Posterior cingulate gyrus (tissue), 11 donors: Measurements from ENCODE around the gene ZNF74.
A peak's percentile ranks its signal among the peaks of the same experiment; 100 is the strongest.
"Not testable (repeated sequence)": the region's sequence is repeated elsewhere in the genome, so short reads cannot be mapped to it uniquely, and the experiment has no call there.

Experiments used
- DNase-seq, 10 donors: peaks; one replicate each; pipeline versions ENCODE4 v3.0.0 to v3.0.0-alpha.2; 2020 to 2021; ENCODE audit warnings: mixed read lengths in 3 of 10
- intact Hi-C: fragments of 100-400 bp; cut with DNase I; formaldehyde crosslinking; loops from one replicate; pipeline ENCODE4 v1.15.1; 2023

The ZNF74 gene

GRCh38 chr22:20374130-20374529 is 19.8 kb upstream of the ZNF74 start:
- not testable (repeated sequence) for DNase-seq

DNA sequence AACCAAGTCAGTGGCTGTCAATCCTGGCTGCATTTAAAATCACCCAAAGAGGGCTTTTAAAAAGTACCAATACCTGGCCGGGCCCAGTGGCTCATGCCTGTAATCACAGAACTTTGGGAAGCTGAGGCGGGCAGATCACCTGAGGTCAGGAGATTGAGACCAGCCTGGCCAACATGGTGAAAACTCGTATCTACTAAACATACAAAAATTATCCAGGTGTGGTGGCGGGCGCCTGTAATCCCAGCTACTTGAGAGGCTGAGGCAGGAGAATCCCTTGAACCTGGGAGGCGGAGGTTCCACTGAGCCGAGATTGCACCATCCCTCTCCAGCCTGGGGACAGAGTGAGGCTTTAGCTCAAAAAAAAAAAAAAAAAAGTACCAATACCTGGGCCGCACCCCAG is 17.7 kb upstream of the ZNF74 start:
- intact Hi-C loops: not testable (repeated sequence)

More at GRCh38 chr22:20374130-20374529, 19.8 kb upstream of the ZNF74 start:
- intact Hi-C loops: not testable (repeated sequence)

DNA sequence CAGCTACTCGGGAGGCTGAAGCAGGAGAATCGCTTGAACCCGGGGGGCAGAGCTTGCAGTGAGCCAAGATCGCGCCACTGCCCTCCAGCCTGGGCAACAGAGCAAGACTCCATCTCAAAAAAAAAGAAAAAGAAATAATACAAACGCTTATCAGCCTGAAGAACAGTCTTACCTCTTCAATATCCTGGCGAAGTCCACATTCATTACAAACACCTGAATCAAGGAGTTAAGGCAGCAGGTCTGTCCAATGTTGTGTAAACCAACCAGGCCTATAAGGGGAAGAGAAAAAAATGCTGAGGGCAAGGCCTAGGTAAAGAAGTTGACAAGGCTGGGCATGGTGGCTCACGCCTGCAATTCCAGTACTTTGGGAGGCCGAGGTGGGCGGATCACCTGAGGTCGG is 17.0 kb upstream of the ZNF74 start:
- intact Hi-C loops, DNase-seq: not testable (repeated sequence)

More for the DNA sequence above, 17.7 kb upstream of the ZNF74 start:
- DNase-seq: not testable (repeated sequence)

- no peak for DNase-seq
Measured at GRCh38 chr22:20378110-20378509, 15.8 kb upstream of the ZNF74 start.

GRCh38 chr22:20378684-20379083 is 15.3 kb upstream of the ZNF74 start:
- DNase-seq, intact Hi-C loops: not testable (repeated sequence)

More at GRCh38 chr22:20378110-20378509, 15.8 kb upstream of the ZNF74 start:
- intact Hi-C loops: no loop called here

- DNase-seq: no peak
- intact Hi-C loops: no loop called here
Measured at GRCh38 chr22:20380486-20380885, 13.5 kb upstream of the ZNF74 start.

- no peak for DNase-seq
- intact Hi-C loops: no loop called here
Measured at GRCh38 chr22:20383538-20383937, 10.4 kb upstream of the ZNF74 start.

- no peak for DNase-seq
- intact Hi-C loops: no loop called here
Measured at GRCh38 chr22:20384171-20384570, 9.8 kb upstream of the ZNF74 start.

DNA sequence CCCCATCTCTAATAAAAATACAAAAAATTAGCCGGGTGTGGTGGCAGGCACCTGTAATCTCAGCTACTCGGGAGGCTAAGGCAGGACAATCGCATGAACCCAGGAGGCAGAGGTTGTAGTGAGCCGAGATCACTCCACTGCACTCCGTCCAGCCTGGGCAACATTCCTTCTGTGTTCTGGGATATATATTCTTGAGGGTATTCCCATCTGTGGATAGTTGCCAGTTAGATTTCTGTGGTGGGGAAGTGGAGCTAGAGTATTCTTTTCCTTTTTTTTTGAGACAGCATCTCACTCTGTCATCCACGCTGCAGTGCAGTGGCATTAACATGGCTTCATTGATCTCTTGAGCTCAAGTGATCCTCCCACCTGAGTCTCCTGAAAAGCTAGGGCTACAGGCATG is 9.1 kb upstream of the ZNF74 start:
- no peak for DNase-seq
- intact Hi-C loops: no loop called here

GRCh38 chr22:20386336-20386735 is 7.6 kb upstream of the ZNF74 start:
- DNase-seq: no peak
- intact Hi-C loops: no loop called here

GRCh38 chr22:20386972-20387371 is 7.0 kb upstream of the ZNF74 start:
- no peak for DNase-seq
- intact Hi-C loops: no loop called here

DNA sequence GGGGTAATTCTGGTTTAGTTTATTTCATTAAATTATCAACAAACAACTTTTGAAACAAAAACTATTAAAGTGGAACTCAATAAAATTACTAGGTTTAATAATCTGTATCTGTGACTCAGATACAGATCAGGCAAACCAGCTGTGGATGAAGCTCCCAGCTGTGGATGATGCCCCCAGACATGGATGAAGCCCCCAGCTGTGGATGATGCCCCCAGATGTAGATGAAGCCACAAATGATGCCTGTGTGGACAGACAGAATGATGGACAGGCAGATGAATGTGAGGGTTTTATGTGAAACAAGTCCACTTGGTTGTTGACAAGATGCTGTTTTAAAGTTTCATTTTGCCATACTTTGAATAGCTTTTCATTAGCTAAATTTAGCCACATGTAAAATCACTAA is 5.8 kb upstream of the ZNF74 start:
- intact Hi-C loops: no loop called here
- no peak for DNase-seq

- intact Hi-C loops: no loop called here
- DNase-seq: no peak
Measured at GRCh38 chr22:20389288-20389687, 4.7 kb upstream of the ZNF74 start.

- intact Hi-C loops: no loop called here
- no peak for DNase-seq
Measured at GRCh38 chr22:20390394-20390907, 3.5 kb upstream of the ZNF74 start.

DNA sequence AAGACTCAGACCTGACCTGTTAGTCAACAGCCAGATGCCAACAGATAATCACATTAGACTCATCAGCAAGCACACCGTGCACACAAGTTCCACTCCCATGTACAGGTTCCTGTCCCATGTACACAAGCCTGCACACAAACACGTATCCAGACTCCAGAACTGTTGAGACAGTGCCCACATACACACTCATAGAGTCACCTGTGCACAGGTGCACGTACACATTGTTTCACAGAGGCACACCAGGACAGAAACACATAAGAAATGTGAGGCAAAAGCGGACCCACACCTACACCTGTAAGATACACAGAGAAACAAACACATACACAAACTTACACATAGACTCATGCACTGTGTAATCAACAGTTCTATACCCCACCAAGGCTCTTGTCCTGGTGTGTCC is 2.7 kb upstream of the ZNF74 start:
- intact Hi-C loops: no loop called here
- DNase-seq: no peak

GRCh38 chr22:20392365-20392881 is 1.5 kb upstream of the ZNF74 start:
- intact Hi-C loops: not testable (repeated sequence)
- peak in 1 of 10 donors; percentile 81 for DNase-seq

GRCh38 chr22:20392983-20393704 is 807 bp upstream of the ZNF74 start:
- intact Hi-C loops: no loop called here
- DNase-seq: peak in 1 of 10 donors; percentile 74

DNA sequence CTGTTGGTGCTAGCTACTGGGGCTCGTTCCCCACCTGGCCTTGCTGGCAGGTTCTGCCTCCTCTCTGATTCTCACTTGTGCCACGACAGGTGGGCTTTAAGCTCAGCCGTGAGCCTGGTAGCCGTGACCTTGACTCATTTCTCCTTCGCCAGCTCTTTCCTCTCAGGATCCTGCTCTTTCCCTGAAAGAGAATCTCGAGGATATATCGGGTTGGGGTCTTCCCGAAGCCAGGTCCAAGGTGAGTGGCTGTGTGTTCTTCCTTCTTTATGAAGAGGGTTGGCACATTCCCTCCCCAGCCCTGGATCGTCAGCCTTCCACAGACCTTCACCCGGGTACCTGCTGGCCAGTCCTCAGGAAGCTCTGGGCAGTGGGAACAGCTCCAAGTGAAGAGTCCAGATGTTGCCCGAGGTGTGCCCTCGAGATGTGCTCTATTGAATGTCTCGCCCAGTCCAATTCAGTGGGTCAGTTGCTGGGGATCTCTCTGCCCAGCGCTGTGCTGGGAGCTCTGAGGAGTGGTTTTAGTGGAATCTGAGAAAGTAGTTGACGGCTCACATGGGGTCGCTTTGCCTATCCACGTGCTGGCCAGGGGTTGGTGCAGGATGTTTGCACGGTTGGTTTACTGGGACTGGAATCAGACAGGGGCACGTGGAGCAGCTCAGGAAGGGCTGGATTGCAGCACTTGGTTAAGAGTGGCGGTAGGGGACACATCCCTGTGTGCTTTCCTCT is 1.4 kb downstream of the ZNF74 start:
- intact Hi-C loops: no loop called here
- no peak for DNase-seq

- intact Hi-C loops: no loop called here
- DNase-seq: no peak
Measured at GRCh38 chr22:20395907-20396287, 1.9 kb downstream of the ZNF74 start.

DNA sequence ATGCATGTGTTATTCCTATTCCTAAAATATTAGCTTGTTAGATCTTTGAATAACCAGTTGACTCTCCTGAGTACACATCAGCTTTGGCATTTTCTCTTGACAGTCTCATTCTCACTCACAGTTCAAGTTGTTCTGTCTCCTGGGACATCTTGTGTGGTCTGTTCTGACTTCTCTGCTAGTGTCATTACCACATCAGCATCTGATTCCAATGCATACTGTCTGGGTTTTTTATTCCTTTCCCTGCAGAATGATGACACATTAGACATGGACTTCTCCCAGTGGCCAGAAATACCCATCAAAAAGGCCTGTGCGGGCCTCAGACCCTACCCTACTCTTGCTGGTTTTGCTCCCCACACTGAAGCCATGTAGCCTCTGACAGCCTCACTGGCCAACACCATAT is 2.7 kb downstream of the ZNF74 start:
- intact Hi-C loops: no loop called here
- DNase-seq: no peak

- intact Hi-C loops: no loop called here
- DNase-seq: no peak
Measured at GRCh38 chr22:20397498-20397897, 3.5 kb downstream of the ZNF74 start.

DNA sequence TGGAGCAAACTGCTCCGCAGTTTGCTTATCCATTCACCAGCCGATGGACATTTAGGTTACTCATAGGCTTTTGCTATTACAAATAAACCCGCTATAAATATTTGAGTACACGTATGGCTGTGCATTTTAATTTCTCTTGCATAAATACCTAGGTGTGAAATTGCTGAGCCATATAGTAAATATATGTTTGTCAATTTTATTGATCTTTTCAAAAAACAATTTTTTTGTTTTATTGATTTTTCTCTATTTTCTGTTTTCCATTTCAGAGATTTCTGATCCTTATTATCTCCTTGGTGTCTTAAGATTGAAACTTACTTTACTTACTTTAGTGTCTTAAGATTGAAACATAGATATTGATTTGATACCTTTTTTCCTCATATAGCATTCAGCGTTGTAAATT is 4.5 kb downstream of the ZNF74 start:
- DNase-seq: no peak
- intact Hi-C loops: no loop called here
